Suprapubic skin (tissue), 4 donors: Measurements from ENCODE around the gene ARMH3. TPM values are rescaled to one million over a fixed set of nuclear protein-coding genes. Genes with fewer than 3 reads are reported as not detected.

ENCODE experiments used
- DNase-seq, 2 donors: peaks; one replicate each; pipeline ENCODE4 v3.0.0-alpha.2; 2019; ENCODE audit warnings: low spot score in 2 of 2
- H3K27ac ChIP-seq: fragments of 200-600 bp; sonication (generic); one replicate; pipeline ENCODE4 v1.5.1; 2019
- H3K27me3 ChIP-seq: fragments of 200-600 bp; sonication (generic); one replicate; pipeline ENCODE4 v1.5.1; 2019
- H3K36me3 ChIP-seq: fragments of 200-600 bp; sonication (generic); one replicate; pipeline ENCODE4 v1.5.1; 2019
- H3K4me1 ChIP-seq: fragments of 200-600 bp; sonication (generic); one replicate; pipeline ENCODE4 v1.5.1; 2019
- H3K4me3 ChIP-seq: fragments of 200-600 bp; sonication (generic); one replicate; pipeline ENCODE4 v1.5.1; 2019; ENCODE audit warnings: mild to moderate bottlenecking
- H3K9me3 ChIP-seq: fragments of 200-600 bp; sonication (generic); one replicate; pipeline ENCODE4 v1.5.1; 2019
- CTCF ChIP-seq, 2 donors: fragments of 200-600 bp in 1 of 2; fragments of 450-650 bp in 1 of 2; sonication (generic) in 1 of 2; IDR thresholded peaks; one replicate each; pipeline ENCODE4 v1.5.1; 2016 to 2019; ENCODE audit warnings: antibody characterized with exemption in 2 of 2, mild to moderate bottlenecking in 1 of 2, moderate library complexity in 1 of 2
- EP300 ChIP-seq: sonication (generic); formaldehyde crosslinking; IDR thresholded peaks from one replicate; pipeline ENCODE4 v1.6.1; 2017; ENCODE audit warnings: antibody characterized with exemption
- POLR2A ChIP-seq, 2 donors: fragments of 450-650 bp; IDR thresholded peaks; one replicate each; pipeline ENCODE4 v1.6.1; 2017; ENCODE audit warnings: antibody characterized with exemption in 2 of 2, mild to moderate bottlenecking in 2 of 2, moderate library complexity in 2 of 2
- POLR2AphosphoS5 ChIP-seq, 3 donors: sonication (generic); formaldehyde crosslinking; IDR thresholded peaks; one replicate each; pipeline ENCODE4 v1.6.1; 2017; ENCODE audit warnings: antibody characterized with exemption in 3 of 3
- WGBS: methylation state at CpG from one replicate; pipeline ENCODE4 v1.1.5; 2018; 5-methylcytosine and 5-hydroxymethylcytosine counted together
- total RNA-seq, 4 donors: library from RNA; depleted of rRNA; stranded (reverse); fragments of >200 nt; gene quantifications; one replicate each; pipeline ENCODE4 v1.1.0, GENCODE V29; 2016

The ARMH3 gene
- total RNA-seq, 4 donors from 2014 or later = 12.1 to 25.7 (median 20.4) TPM

- Histone ChIP-seq H3K27me3 (no peaks in the 10 kb centered on the region), H3K9me3 (no peaks in the 10 kb centered on the region), H3K27ac (no peak overlapping the region), H3K4me3 (no peak overlapping the region), H3K36me3 (no peaks in the 10 kb centered on the region), H3K4me1 (peaks cover 32% of the 10 kb centered on the region)
- TF ChIP-seq EP300 (no peak), POLR2A (IDR thresholded peaks at IDR 0.05) (no peak), POLR2AphosphoS5 (IDR thresholded peaks at IDR 0.05) (no peak)
- peak in 1 of 2 donors; percentile 53 for DNase-seq
- 97% methylated on average over 5 of the region's 5 CpGs for WGBS
Observed at GRCh38 chr10:101826852-101827434, 229.0 kb downstream of the ARMH3 start.

GRCh38 chr10:101824736-101825135 is 231.2 kb downstream of the ARMH3 start:
- Histone ChIP-seq H3K27ac (no peak overlapping the region), H3K36me3 (no peaks in the 10 kb centered on the region), H3K4me1 (peaks cover 14% of the 10 kb centered on the region), H3K4me3 (no peak overlapping the region), H3K9me3 (no peaks in the 10 kb centered on the region), H3K27me3 (no peaks in the 10 kb centered on the region)
- no peak for DNase-seq
- TF ChIP-seq EP300 = no peak
- no peak for TF ChIP-seq POLR2AphosphoS5 (IDR thresholded peaks at IDR 0.05)
- TF ChIP-seq POLR2A (IDR thresholded peaks at IDR 0.05) = no peak
- no peak for TF ChIP-seq CTCF (IDR thresholded peaks at IDR 0.05)
- WGBS = 79% methylated on average over 2 of the region's 2 CpGs

GRCh38 chr10:101818872-101819633 is 236.9 kb downstream of the ARMH3 start:
- DNase-seq = no peak
- Histone ChIP-seq H3K27me3 (no peaks in the 10 kb centered on the region), H3K27ac (peak overlapping the region; percentile 90), H3K4me3 (peak overlapping the region; percentile 76), H3K9me3 (no peaks in the 10 kb centered on the region), H3K36me3 (no peaks in the 10 kb centered on the region), H3K4me1 (peaks cover 27% of the 10 kb centered on the region)
- TF ChIP-seq CTCF (IDR thresholded peaks at IDR 0.05) = no peak
- no peak for TF ChIP-seq EP300
- TF ChIP-seq POLR2A (IDR thresholded peaks at IDR 0.05) = no peak
- no peak for TF ChIP-seq POLR2AphosphoS5 (IDR thresholded peaks at IDR 0.05)
- 21% methylated on average over 14 of the region's 14 CpGs for WGBS

- peak; percentile 99 for DNase-seq
- Histone ChIP-seq H3K4me1 (peaks cover 35% of the 10 kb centered on the region), H3K36me3 (no peaks in the 10 kb centered on the region), H3K27me3 (no peaks in the 10 kb centered on the region), H3K9me3 (no peaks in the 10 kb centered on the region), H3K27ac (peak within 1 kb of the TSS; percentile 90), H3K4me3 (peak within 1 kb of the TSS; percentile 76)
- TF ChIP-seq POLR2A (IDR thresholded peaks at IDR 0.05) (peak; percentile 85 to 93), EP300 (no peak), CTCF (IDR thresholded peaks at IDR 0.05) (no peak), POLR2AphosphoS5 (IDR thresholded peaks at IDR 0.05) (peak in 2 of 3 donors; percentile 93 to 96)
- WGBS = under 1% methylated on average over 45 of the region's 47 CpGs
Observed at GRCh38 chr10:101818119-101818871, 237.7 kb downstream of the ARMH3 start, which contains the start of gene OGA. OGA (minus strand) TSS chr10:101818444; CDS start chr10:101818022, 422 bp downstream.

- no peaks in the 10 kb centered on the region for H3K9me3 ChIP-seq
- no peaks in the 10 kb centered on the region for H3K27me3 ChIP-seq
- TF ChIP-seq CTCF (IDR thresholded peaks at IDR 0.05) (no peak), EP300 (no peak), POLR2A (IDR thresholded peaks at IDR 0.05) (peak in 1 of 2 donors; percentile 46), POLR2AphosphoS5 (IDR thresholded peaks at IDR 0.05) (peak in 2 of 3 donors; percentile 35 to 39)
- WGBS = 1% methylated on average over 19 of the region's 44 CpGs
- peak overlapping the region; percentile 76 for H3K4me3 ChIP-seq
- peaks cover 37% of the 10 kb centered on the region for H3K4me1 ChIP-seq
- H3K27ac ChIP-seq = peak overlapping the region; percentile 90
- H3K36me3 ChIP-seq = peaks cover 1% of the 10 kb centered on the region
- DNase-seq = peak; percentile 94 to 95
Observed at GRCh38 chr10:101817337-101818118, 238.4 kb downstream of the ARMH3 start.
